ENCODE results near the gene ATG101.

GRCh38 chr12:52069327-52070184 is at the start of gene ATG101:
- TF ChIP-seq CTCF (IDR thresholded peaks at IDR 0.05) (peak; percentile 71 to 84 (median 75)), POLR2AphosphoS5 (IDR thresholded peaks at IDR 0.05) (peak; percentile 91 to 95), EP300 (IDR thresholded peaks at IDR 0.05) (no peak)

All from esophagus muscularis mucosa (tissue), 4 donors.